Measurements from ENCODE around the gene STK32B. TPM values are rescaled to one million over a fixed set of nuclear protein-coding genes. Genes with fewer than 3 reads are reported as not detected.

Gene STK32B
- total and polyA plus RNA-seq, 7 donors = 0.14 to 0.73 (median 0.52) TPM

GRCh38 chr4:5463936-5464650 is 412.8 kb downstream of the STK32B start:
- no peaks in the 10 kb centered on the region for H3K4me1 ChIP-seq
- WGBS, 3 donors = 90 to 93% (median 92%) methylated on average over 15 of the region's 15 CpGs
- H3K4me3 ChIP-seq = no peak overlapping the region
- H3K9me3 ChIP-seq = no peaks in the 10 kb centered on the region
- intact Hi-C loops (cut with DNase I) = no loop called here
- no peaks in the 10 kb centered on the region for H3K36me3 ChIP-seq (ENCODE audit: insufficient read depth in 1 of 2, low read depth in 1 of 2)
- DNase-seq (no peak), ATAC-seq (no peak)
- H3K27me3 ChIP-seq (ENCODE audit: insufficient read depth in 3 of 3, low read length in 2 of 3) = peaks cover 0 to 3% (median 0%) of the 10 kb centered on the region in 3 donors
- no peak overlapping the region for H3K27ac ChIP-seq
- TF ChIP-seq CTCF (IDR thresholded peaks at IDR 0.05) = no peak

- TF ChIP-seq CTCF (IDR thresholded peaks at IDR 0.05) = no peak
- Histone ChIP-seq H3K36me3 (ENCODE audit: insufficient read depth in 1 of 2, low read depth in 1 of 2) (no peaks in the 10 kb centered on the region), H3K4me1 (no peaks in the 10 kb centered on the region), H3K9me3 (no peaks in the 10 kb centered on the region), H3K27me3 (ENCODE audit: insufficient read depth in 3 of 3, low read length in 2 of 3) (peaks cover 0 to 3% (median 0%) of the 10 kb centered on the region in 3 donors), H3K27ac (no peak overlapping the region), H3K4me3 (no peak overlapping the region)
- 96 to 97% (median 96%) methylated on average over 4 of the region's 4 CpGs for WGBS, 3 donors
- ATAC-seq (no peak), DNase-seq (no peak)
- intact Hi-C loops (cut with DNase I) = no loop called here
Measured at GRCh38 chr4:5465529-5465928, 414.2 kb downstream of the STK32B start.

- no peak overlapping the region for H3K27ac ChIP-seq
- H3K4me3 ChIP-seq = no peak overlapping the region
- intact Hi-C loops (cut with DNase I) = no loop called here
- H3K9me3 ChIP-seq = no peaks in the 10 kb centered on the region
- DNase-seq (no peak), ATAC-seq (no peak)
- H3K27me3 ChIP-seq (ENCODE audit: insufficient read depth in 3 of 3, low read length in 2 of 3) = peaks cover 0 to 3% (median 0%) of the 10 kb centered on the region in 3 donors
- TF ChIP-seq CTCF (IDR thresholded peaks at IDR 0.05) = no peak
- no peaks in the 10 kb centered on the region for H3K4me1 ChIP-seq
- WGBS, 3 donors = 68 to 84% (median 79%) methylated on average over 9 of the region's 9 CpGs
- no peaks in the 10 kb centered on the region for H3K36me3 ChIP-seq (ENCODE audit: insufficient read depth in 1 of 2, low read depth in 1 of 2)
Measured at GRCh38 chr4:5465956-5466355, 414.7 kb downstream of the STK32B start.

GRCh38 chr4:5467111-5467510 is 415.8 kb downstream of the STK32B start:
- TF ChIP-seq CTCF (IDR thresholded peaks at IDR 0.05) = no peak
- no peak for ATAC-seq
- intact Hi-C loops (cut with DNase I) = no loop called here
- Histone ChIP-seq H3K4me3 (no peak overlapping the region), H3K9me3 (no peaks in the 10 kb centered on the region), H3K4me1 (no peaks in the 10 kb centered on the region), H3K27me3 (ENCODE audit: insufficient read depth in 3 of 3, low read length in 2 of 3) (peaks cover 0 to 3% (median 0%) of the 10 kb centered on the region in 3 donors), H3K36me3 (ENCODE audit: insufficient read depth in 1 of 2, low read depth in 1 of 2) (no peaks in the 10 kb centered on the region), H3K27ac (no peak overlapping the region)
- WGBS, 3 donors = 85 to 91% (median 89%) methylated on average over 13 of the region's 13 CpGs
- no peak for DNase-seq

Data from psoas muscle (tissue), 8 donors.